H9 (cell line): ENCODE measurements around the gene TIPRL. TPM values are rescaled to one million over a fixed set of nuclear protein-coding genes. Genes with fewer than 3 reads are reported as not detected.

ENCODE experiments used
- DNase-seq: peaks from one replicate; pipeline ENCODE4 v3.0.0-alpha.2; 2017
- H2AFZ ChIP-seq: one replicate; pipeline ENCODE4 v1.6.1; 2013; ENCODE audit warnings: mild to moderate bottlenecking, low read length, control low read depth, moderate library complexity
- H2AK5ac ChIP-seq: 2 replicates; pipeline ENCODE4 v1.6.1; 2013; ENCODE audit warnings: low read length, control low read depth, mixed read lengths; ENCODE audit not compliant: insufficient read length
- H2BK120ac ChIP-seq: one replicate; pipeline ENCODE4 v1.6.1; 2013; ENCODE audit warnings: low read depth, mild to moderate bottlenecking, low read length, control low read depth, inconsistent platforms; ENCODE audit not compliant: poor library complexity, severe bottlenecking
- H2BK12ac ChIP-seq: 2 replicates; pipeline ENCODE4 v1.6.1; 2013; ENCODE audit warnings: low read length, control low read depth, mixed read lengths, low read depth; ENCODE audit not compliant: insufficient read length
- H2BK15ac ChIP-seq: 2 replicates; pipeline ENCODE4 v1.6.1; 2013; ENCODE audit warnings: low read depth, low read length, control low read depth
- H2BK20ac ChIP-seq: one replicate; pipeline ENCODE4 v1.6.1; 2013; ENCODE audit warnings: low read depth, mild to moderate bottlenecking, low read length, control low read depth, inconsistent platforms; ENCODE audit not compliant: poor library complexity, severe bottlenecking
- H2BK5ac ChIP-seq: 2 replicates; pipeline ENCODE4 v1.6.1; 2013; ENCODE audit warnings: low read length, control low read depth, mixed read lengths; ENCODE audit not compliant: insufficient read length
- H3K14ac ChIP-seq: 2 replicates; pipeline ENCODE4 v1.6.1; 2013; ENCODE audit warnings: low read length, control low read depth; ENCODE audit not compliant: insufficient read depth
- H3K18ac ChIP-seq: 2 replicates; pipeline ENCODE4 v1.6.1; 2013; ENCODE audit warnings: low read depth, mild to moderate bottlenecking, mixed read lengths, low read length, control low read depth; ENCODE audit not compliant: insufficient read length
- H3K23ac ChIP-seq: 2 replicates; pipeline ENCODE4 v1.6.1; 2013; ENCODE audit warnings: low read length, control low read depth, mixed read lengths, low read depth; ENCODE audit not compliant: insufficient read length
- H3K23me2 ChIP-seq: 2 replicates; pipeline ENCODE4 v1.6.1; 2013; ENCODE audit warnings: low read depth, mild to moderate bottlenecking, mixed read lengths, low read length, control low read depth; ENCODE audit not compliant: insufficient read length, poor library complexity, severe bottlenecking
- H3K27ac ChIP-seq: 2 replicates; pipeline ENCODE4 v1.5.1; 2013; ENCODE audit warnings: low read length, control low read depth, mixed read lengths, low read depth; ENCODE audit not compliant: insufficient read length
- H3K27me3 ChIP-seq: 2 replicates; pipeline ENCODE4 v1.6.1; 2013; ENCODE audit warnings: low read length, control low read depth, inconsistent platforms; ENCODE audit not compliant: insufficient read depth
- H3K4ac ChIP-seq: 2 replicates; pipeline ENCODE4 v1.6.1; 2013; ENCODE audit warnings: low read depth, mild to moderate bottlenecking, control low read depth, inconsistent platforms, low read length, moderate library complexity
- H3K4me1 ChIP-seq: 2 replicates; pipeline ENCODE4 v1.6.1; 2013; ENCODE audit warnings: low read length, control low read depth, inconsistent platforms; ENCODE audit not compliant: insufficient read depth
- H3K4me2 ChIP-seq: 2 replicates; pipeline ENCODE4 v1.6.1; 2013; ENCODE audit warnings: low read length, control low read depth, mixed read lengths; ENCODE audit not compliant: insufficient read length, insufficient read depth
- H3K56ac ChIP-seq: 2 replicates; pipeline ENCODE4 v1.6.1; 2013; ENCODE audit warnings: low read depth, mild to moderate bottlenecking, mixed read lengths, low read length, control low read depth; ENCODE audit not compliant: insufficient read length
- H3K79me1 ChIP-seq: 2 replicates; pipeline ENCODE4 v1.6.1; 2013; ENCODE audit warnings: low read depth, mild to moderate bottlenecking, moderate library complexity, low read length, control low read depth, inconsistent platforms; ENCODE audit not compliant: insufficient read depth, poor library complexity, severe bottlenecking
- H3K79me2 ChIP-seq: 2 replicates; pipeline ENCODE4 v1.6.1; 2013; ENCODE audit warnings: low read length, control low read depth, inconsistent platforms; ENCODE audit not compliant: insufficient read depth
- H3K9ac ChIP-seq: 2 replicates; pipeline ENCODE4 v1.6.1; 2013; ENCODE audit warnings: low read length, control low read depth, mixed read lengths; ENCODE audit not compliant: insufficient read length; ENCODE audit errors: extremely low read depth
- H3K9me3 ChIP-seq: one replicate; pipeline ENCODE4 v1.6.1; 2013; ENCODE audit warnings: low read depth, low read length, inconsistent platforms; ENCODE audit not compliant: control insufficient read depth
- H3T11ph ChIP-seq: one replicate; pipeline ENCODE4 v1.6.1; 2013; ENCODE audit warnings: mild to moderate bottlenecking, low read length, control low read depth, inconsistent platforms
- H4K20me1 ChIP-seq: one replicate; pipeline ENCODE4 v1.6.1; 2013; ENCODE audit not compliant: control insufficient read depth, insufficient read length, insufficient read depth
- H4K5ac ChIP-seq: 2 replicates; pipeline ENCODE4 v1.6.1; 2013; ENCODE audit warnings: low read depth, mild to moderate bottlenecking, mixed read lengths, low read length, control low read depth; ENCODE audit not compliant: insufficient read length
- H4K8ac ChIP-seq: replicated peaks from 2 replicates; pipeline ENCODE4 v1.6.1; 2013; ENCODE audit warnings: low read length, control low read depth, mixed read lengths, low read depth; ENCODE audit not compliant: insufficient read length
- H4K91ac ChIP-seq: 2 replicates; pipeline ENCODE4 v1.6.1; 2013; ENCODE audit warnings: low read depth, mild to moderate bottlenecking, moderate library complexity, mixed read lengths, low read length, control low read depth; ENCODE audit not compliant: insufficient read length
- H3K27ac Mint-ChIP-seq, 3 experiments: 2 replicates in 2 of 3; 3 replicates in 1 of 3; pipeline ENCODE4 v1.8.0; 2020 to 2021; ENCODE audit warnings: mixed read lengths in 3 of 3, mild to moderate bottlenecking in 1 of 3, moderate library complexity in 1 of 3
- H3K27me3 Mint-ChIP-seq: 2 replicates; pipeline ENCODE4 v1.8.0; 2021; ENCODE audit warnings: low read depth, mild to moderate bottlenecking, moderate library complexity, mixed read lengths
- H3K36me3 Mint-ChIP-seq, 3 experiments: 2 replicates in 2 of 3; 3 replicates in 1 of 3; pipeline ENCODE4 v1.8.0; 2020 to 2021; ENCODE audit warnings: low read depth in 3 of 3, mixed read lengths in 3 of 3; ENCODE audit not compliant: insufficient read depth in 1 of 3
- H3K4me1 Mint-ChIP-seq, 2 experiments: 2 replicates each; pipeline ENCODE4 v1.8.0; 2020; ENCODE audit warnings: mixed read lengths in 2 of 2
- H3K4me3 Mint-ChIP-seq, 2 experiments: 2 replicates in 1 of 2; 3 replicates in 1 of 2; pipeline ENCODE4 v1.8.0; 2020 to 2021; ENCODE audit warnings: mild to moderate bottlenecking in 2 of 2, mixed read lengths in 2 of 2, moderate library complexity in 1 of 2
- H3K9me3 Mint-ChIP-seq, 2 experiments: 2 replicates in 1 of 2; 3 replicates in 1 of 2; pipeline ENCODE4 v1.8.0; 2020; ENCODE audit warnings: mild to moderate bottlenecking in 2 of 2, mixed read lengths in 2 of 2, moderate library complexity in 1 of 2
- CTCF ChIP-seq: fragments of 200-600 bp; sonication (generic); conservative IDR thresholded peaks from 3 replicates; pipeline ENCODE4 v1.8.0; 2021; ENCODE audit warnings: antibody characterized with exemption, mild to moderate bottlenecking
- WGBS: extraction: QIAGEN DNeasy Blood & Tissue Kit; methylation state at CpG from one replicate; pipeline ENCODE4 v1.1.7; 2013; ENCODE audit warnings: missing lambda C conversion rate, low lambda C conversion rate, mixed read lengths; ENCODE audit not compliant: insufficient read length; ENCODE audit errors: extremely low coverage; 5-methylcytosine and 5-hydroxymethylcytosine counted together
- total RNA-seq: library from RNA; stranded (reverse); gene quantifications from 2 replicates; pipeline ENCODE4 v1.2.1, GENCODE V29; 2021

The TIPRL gene
- total RNA-seq, 1 experiment from 2014 or later = 24.4 TPM

GRCh38 chr1:168141871-168142385 is 36.8 kb upstream of the TIPRL start:
- Histone ChIP-seq H3T11ph (no peak overlapping the region), H2BK12ac (no peak overlapping the region), H2BK120ac (no peak overlapping the region), H2BK15ac (no peak overlapping the region), H3K27ac (no peak overlapping the region), H4K20me1 (no peaks in the 10 kb centered on the region), H3K56ac (no peak overlapping the region), H3K4me1 (no peaks in the 10 kb centered on the region), H3K14ac (no peak overlapping the region), H3K18ac (no peak overlapping the region), H4K91ac (no peak overlapping the region), H2BK20ac (no peak overlapping the region), H3K4me2 (no peak overlapping the region), H3K79me2 (no peaks in the 10 kb centered on the region), H3K9ac (no peak overlapping the region), H3K23me2 (peaks cover 7% of the 10 kb centered on the region), H2AK5ac (no peak overlapping the region), H2AFZ (no peak overlapping the region), H4K8ac (no peak overlapping the region), H4K5ac (no peak overlapping the region), H3K79me1 (no peaks in the 10 kb centered on the region), H3K27me3 (no peaks in the 10 kb centered on the region), H3K9me3 (no peaks in the 10 kb centered on the region), H3K4ac (no peak overlapping the region), H2BK5ac (no peak overlapping the region), H3K23ac (no peak overlapping the region)
- no peak overlapping the region for H3K4me3 Mint-ChIP-seq
- no peak for TF ChIP-seq CTCF
- H3K36me3 Mint-ChIP-seq = peaks cover 0 to 3% (median 0%) of the 10 kb centered on the region in 3 experiments; a peak in 1 of 7 replicates
- peaks cover 13 to 15% of the 10 kb centered on the region in 2 experiments for H3K4me1 Mint-ChIP-seq
- no peak for DNase-seq
- peak overlapping the region in 1 of 3 experiments; percentile 77; a peak in 1 of 7 replicates for H3K27ac Mint-ChIP-seq
- H3K9me3 Mint-ChIP-seq = no peaks in the 10 kb centered on the region; a peak in 1 of 5 replicates
- H3K27me3 Mint-ChIP-seq = peaks cover 23% of the 10 kb centered on the region
- no CpG with 5 or more reads among the region's 3 CpGs for WGBS
